Spleen (tissue), 7 donors: Measurements from ENCODE around the gene LILRA2.
A peak's percentile ranks its signal among the peaks of the same experiment; 100 is the strongest.

Experiments
- POLR2A ChIP-seq, 3 donors: fragments of 450-650 bp; IDR thresholded peaks; one replicate each; pipeline ENCODE4 v1.5.1; 2017; ENCODE audit warnings: antibody characterized with exemption in 3 of 3, mild to moderate bottlenecking in 1 of 3
- POLR2AphosphoS5 ChIP-seq, 3 donors: sonication (generic); formaldehyde crosslinking; IDR thresholded peaks; one replicate each; pipeline ENCODE4 v1.5.1; 2017; ENCODE audit warnings: antibody characterized with exemption in 3 of 3
- TF ChIP-seq, protein P1 (sequence below), 11 experiments: fragments of 200-600 bp in 7 of 11; fragments of 450-650 bp in 4 of 11; sonication (generic) in 4 of 11; IDR thresholded peaks in 8 of 11; conservative IDR thresholded peaks in 3 of 11; 1 replicate in 7 of 11; 2 replicates in 4 of 11; pipeline versions ENCODE4 v1.4.0 to v1.8.0; 2016 to 2021; ENCODE audit warnings: antibody characterized with exemption in 11 of 11, inconsistent platforms in 4 of 11, mild to moderate bottlenecking in 1 of 11
- donor health status: DM: no; HTN: no; CAD: no; lungs with moderate emphysema.
- donor health status: DM: no; HTN: no; CAD: no.
- donor health status: DM: no; HTN: no; CAD: no.

GRCh38 chr19:54638683-54639082 is 65.1 kb downstream of the LILRA2 start:
- TF ChIP-seq POLR2A (IDR thresholded peaks at IDR 0.05) (no peak), POLR2AphosphoS5 (IDR thresholded peaks at IDR 0.05) (peak in 1 of 3 donors; percentile 27)
- TF ChIP-seq, protein P1, sequence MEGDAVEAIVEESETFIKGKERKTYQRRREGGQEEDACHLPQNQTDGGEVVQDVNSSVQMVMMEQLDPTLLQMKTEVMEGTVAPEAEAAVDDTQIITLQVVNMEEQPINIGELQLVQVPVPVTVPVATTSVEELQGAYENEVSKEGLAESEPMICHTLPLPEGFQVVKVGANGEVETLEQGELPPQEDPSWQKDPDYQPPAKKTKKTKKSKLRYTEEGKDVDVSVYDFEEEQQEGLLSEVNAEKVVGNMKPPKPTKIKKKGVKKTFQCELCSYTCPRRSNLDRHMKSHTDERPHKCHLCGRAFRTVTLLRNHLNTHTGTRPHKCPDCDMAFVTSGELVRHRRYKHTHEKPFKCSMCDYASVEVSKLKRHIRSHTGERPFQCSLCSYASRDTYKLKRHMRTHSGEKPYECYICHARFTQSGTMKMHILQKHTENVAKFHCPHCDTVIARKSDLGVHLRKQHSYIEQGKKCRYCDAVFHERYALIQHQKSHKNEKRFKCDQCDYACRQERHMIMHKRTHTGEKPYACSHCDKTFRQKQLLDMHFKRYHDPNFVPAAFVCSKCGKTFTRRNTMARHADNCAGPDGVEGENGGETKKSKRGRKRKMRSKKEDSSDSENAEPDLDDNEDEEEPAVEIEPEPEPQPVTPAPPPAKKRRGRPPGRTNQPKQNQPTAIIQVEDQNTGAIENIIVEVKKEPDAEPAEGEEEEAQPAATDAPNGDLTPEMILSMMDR (IDR thresholded peaks at IDR 0.05 in 8 of 11, conservative IDR thresholded peaks at IDR 0.05 in 3 of 11), result no peak
